Testis (tissue), 2 donors: ENCODE measurements around the gene ALK.

Experiments used
- POLR2A ChIP-seq: fragments of 450-650 bp; IDR thresholded peaks from one replicate; pipeline ENCODE4 v1.6.1; 2017; ENCODE audit warnings: antibody characterized with exemption, mild to moderate bottlenecking, moderate library complexity
- TF ChIP-seq, protein P1 (sequence below), 3 experiments: fragments of 450-650 bp in 2 of 3; fragments of 200-600 bp in 1 of 3; sonication (generic) in 1 of 3; IDR thresholded peaks; one replicate each; pipeline ENCODE4 v1.5.1; 2016 to 2019; ENCODE audit warnings: antibody characterized with exemption in 3 of 3, mild to moderate bottlenecking in 2 of 3, moderate library complexity in 1 of 3

DNA sequence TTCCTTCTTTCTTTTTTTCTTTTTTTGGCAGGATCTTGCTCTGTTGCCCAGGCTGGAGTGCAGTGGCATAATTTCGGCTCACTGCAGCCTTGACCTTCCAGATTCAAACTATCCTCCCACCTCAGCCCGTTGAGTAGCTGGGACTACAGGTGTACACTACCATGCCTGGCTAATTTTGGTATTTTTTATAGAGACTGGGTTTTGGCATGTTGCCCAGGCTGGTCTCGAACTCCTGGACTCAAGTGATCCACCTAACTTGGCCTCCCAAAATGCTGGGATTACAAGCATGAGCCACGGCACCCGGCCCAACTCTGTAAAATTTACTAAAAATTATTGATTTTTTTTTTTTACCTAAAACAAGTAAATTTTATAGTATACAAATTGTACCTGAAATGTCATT is 360.8 kb downstream of the ALK start:
- TF ChIP-seq, protein P1, sequence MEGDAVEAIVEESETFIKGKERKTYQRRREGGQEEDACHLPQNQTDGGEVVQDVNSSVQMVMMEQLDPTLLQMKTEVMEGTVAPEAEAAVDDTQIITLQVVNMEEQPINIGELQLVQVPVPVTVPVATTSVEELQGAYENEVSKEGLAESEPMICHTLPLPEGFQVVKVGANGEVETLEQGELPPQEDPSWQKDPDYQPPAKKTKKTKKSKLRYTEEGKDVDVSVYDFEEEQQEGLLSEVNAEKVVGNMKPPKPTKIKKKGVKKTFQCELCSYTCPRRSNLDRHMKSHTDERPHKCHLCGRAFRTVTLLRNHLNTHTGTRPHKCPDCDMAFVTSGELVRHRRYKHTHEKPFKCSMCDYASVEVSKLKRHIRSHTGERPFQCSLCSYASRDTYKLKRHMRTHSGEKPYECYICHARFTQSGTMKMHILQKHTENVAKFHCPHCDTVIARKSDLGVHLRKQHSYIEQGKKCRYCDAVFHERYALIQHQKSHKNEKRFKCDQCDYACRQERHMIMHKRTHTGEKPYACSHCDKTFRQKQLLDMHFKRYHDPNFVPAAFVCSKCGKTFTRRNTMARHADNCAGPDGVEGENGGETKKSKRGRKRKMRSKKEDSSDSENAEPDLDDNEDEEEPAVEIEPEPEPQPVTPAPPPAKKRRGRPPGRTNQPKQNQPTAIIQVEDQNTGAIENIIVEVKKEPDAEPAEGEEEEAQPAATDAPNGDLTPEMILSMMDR (IDR thresholded peaks at IDR 0.05) = no peak
- TF ChIP-seq POLR2A = no peak
